ENCODE data around the gene FSIP1. TPM values are rescaled to one million over a fixed set of nuclear protein-coding genes. Genes with fewer than 3 reads are reported as not detected.

FSIP1 gene
- total and polyA plus RNA-seq, 11 donors, result 0.28 to 3.7 (median 0.97) TPM; not detected in 1

- ATAC-seq, result no peak
- Histone ChIP-seq H3K27me3 (no peaks in the 10 kb centered on the region), H3K36me3 (no peaks in the 10 kb centered on the region), H3K9me3 (no peaks in the 10 kb centered on the region), H3K4me3 (no peak overlapping the region), H3K27ac (no peak overlapping the region), H3K4me1 (peaks cover 0 to 11% (median 0%) of the 10 kb centered on the region in 12 donors)
- no peak for TF ChIP-seq CTCF (IDR thresholded peaks at IDR 0.05)
- TF ChIP-seq POLR2A (IDR thresholded peaks at IDR 0.05), result no peak
- DNase-seq, result no peak
- intact Hi-C loops (cut with DNase I), result loop anchor here in 1 of 10 donors (10.0 kb wide), 1 partner anchor 507 kb away; no protein-coding TSS in a partner anchor
- WGBS, 4 donors, result 77 to 87% (median 82%) methylated on average over 6 of the region's 6 CpGs
These were observed 110.5 kb downstream of the FSIP1 start for GRCh38 chr15:39672184-39672583.

GRCh38 chr15:39670687-39671086 lies 112.0 kb downstream of the FSIP1 start:
- DNase-seq, result no peak
- WGBS, 4 donors, result 95 to 99% (median 97%) methylated on average over 2 of the region's 2 CpGs
- Histone ChIP-seq H3K4me3 (no peak overlapping the region), H3K4me1 (peaks cover 0 to 11% (median 0%) of the 10 kb centered on the region in 12 donors), H3K27ac (no peak overlapping the region), H3K36me3 (no peaks in the 10 kb centered on the region), H3K27me3 (no peaks in the 10 kb centered on the region), H3K9me3 (no peaks in the 10 kb centered on the region)
- intact Hi-C loops (cut with DNase I), result loop anchor here in 1 of 10 donors (10.0 kb wide), 1 partner anchor 506 kb away; no protein-coding TSS in a partner anchor
- TF ChIP-seq POLR2A (IDR thresholded peaks at IDR 0.05), result no peak
- no peak for TF ChIP-seq CTCF (IDR thresholded peaks at IDR 0.05)
- no peak for ATAC-seq

- Histone ChIP-seq H3K4me3 (no peak overlapping the region), H3K27ac (no peak overlapping the region), H3K9me3 (no peaks in the 10 kb centered on the region), H3K4me1 (peaks cover 0 to 11% (median 0%) of the 10 kb centered on the region in 12 donors), H3K27me3 (no peaks in the 10 kb centered on the region), H3K36me3 (no peaks in the 10 kb centered on the region)
- DNase-seq (no peak), ATAC-seq (no peak)
- intact Hi-C loops (cut with DNase I), result loop anchor here in 1 of 10 donors (10.0 kb wide), 2 partner anchors 65 to 505 kb away; no protein-coding TSS in a partner anchor
- TF ChIP-seq CTCF (IDR thresholded peaks at IDR 0.05) (no peak), POLR2A (IDR thresholded peaks at IDR 0.05) (no peak)
- WGBS, 4 donors, result 42 to 54% (median 48%) methylated on average over 2 of the region's 2 CpGs
These were observed 113.0 kb downstream of the FSIP1 start for GRCh38 chr15:39669661-39670060.

GRCh38 chr15:39669241-39669640 lies 113.4 kb downstream of the FSIP1 start:
- 0 to 100% (median 55%) methylated on average over 1 of the region's 1 CpG for WGBS, 4 donors
- H3K27ac ChIP-seq, result peak overlapping the region in 1 of 12 donors; percentile 5
- intact Hi-C loops (cut with DNase I), result loop anchor here in 1 of 10 donors (10.0 kb wide), 1 partner anchor 64 kb away; no protein-coding TSS in a partner anchor
- no peak for ATAC-seq
- no peaks in the 10 kb centered on the region for H3K9me3 ChIP-seq
- no peaks in the 10 kb centered on the region for H3K27me3 ChIP-seq
- no peak for TF ChIP-seq POLR2A (IDR thresholded peaks at IDR 0.05)
- TF ChIP-seq CTCF (IDR thresholded peaks at IDR 0.05), result no peak
- H3K4me3 ChIP-seq, result no peak overlapping the region
- DNase-seq, result no peak
- H3K36me3 ChIP-seq, result no peaks in the 10 kb centered on the region
- peaks cover 0 to 11% (median 0%) of the 10 kb centered on the region in 12 donors for H3K4me1 ChIP-seq
